RWPE2 (cell line): ENCODE measurements around the gene SECISBP2L.

Experiments
- ATAC-seq: fragments of 200-7000 bp; cut with Tn5 transposase; 3 replicates; pipeline ENCODE4 v1.9.1; 2021; ENCODE audit warnings: low read depth
- DNase-seq: peaks from one replicate; pipeline ENCODE4 v3.0.0-alpha.2; 2020; ENCODE audit warnings: low spot score
- H3K27ac ChIP-seq: fragments of 450-650 bp; 2 replicates; pipeline ENCODE4 v1.5.1; 2017; ENCODE audit warnings: mild to moderate bottlenecking; ENCODE audit not compliant: poor library complexity, severe bottlenecking
- H3K27me3 ChIP-seq: fragments of 250-450 bp; sonication (Bioruptor Pico); 2 replicates; pipeline ENCODE4 v1.5.1; 2021; ENCODE audit warnings: mild to moderate bottlenecking, moderate library complexity; ENCODE audit not compliant: insufficient read depth, poor library complexity, severe bottlenecking
- H3K36me3 ChIP-seq: fragments of 250-450 bp; sonication (Bioruptor Pico); 2 replicates; pipeline ENCODE4 v1.5.1; 2020; ENCODE audit warnings: low read depth, mild to moderate bottlenecking, moderate library complexity
- H3K4me1 ChIP-seq: fragments of 250-450 bp; sonication (Bioruptor Pico); 2 replicates; pipeline ENCODE4 v1.5.1; 2021; ENCODE audit warnings: mild to moderate bottlenecking, moderate library complexity; ENCODE audit not compliant: insufficient read depth, poor library complexity, severe bottlenecking
- H3K4me3 ChIP-seq: fragments of 250-450 bp; sonication (Bioruptor Pico); 2 replicates; pipeline ENCODE4 v1.5.1; 2021; ENCODE audit warnings: mild to moderate bottlenecking, moderate library complexity; ENCODE audit not compliant: severe bottlenecking
- H3K9me3 ChIP-seq: fragments of 250-450 bp; sonication (Bioruptor Pico); 2 replicates; pipeline ENCODE4 v1.5.1; 2021; ENCODE audit warnings: mild to moderate bottlenecking, moderate library complexity; ENCODE audit not compliant: severe bottlenecking
- TF ChIP-seq, protein P1 (sequence below): fragments of 450-650 bp; IDR thresholded peaks from one replicate; pipeline ENCODE4 v1.5.1; 2017; ENCODE audit warnings: mild to moderate bottlenecking, moderate library complexity; ENCODE audit not compliant: poor library complexity, severe bottlenecking

The SECISBP2L gene

DNA sequence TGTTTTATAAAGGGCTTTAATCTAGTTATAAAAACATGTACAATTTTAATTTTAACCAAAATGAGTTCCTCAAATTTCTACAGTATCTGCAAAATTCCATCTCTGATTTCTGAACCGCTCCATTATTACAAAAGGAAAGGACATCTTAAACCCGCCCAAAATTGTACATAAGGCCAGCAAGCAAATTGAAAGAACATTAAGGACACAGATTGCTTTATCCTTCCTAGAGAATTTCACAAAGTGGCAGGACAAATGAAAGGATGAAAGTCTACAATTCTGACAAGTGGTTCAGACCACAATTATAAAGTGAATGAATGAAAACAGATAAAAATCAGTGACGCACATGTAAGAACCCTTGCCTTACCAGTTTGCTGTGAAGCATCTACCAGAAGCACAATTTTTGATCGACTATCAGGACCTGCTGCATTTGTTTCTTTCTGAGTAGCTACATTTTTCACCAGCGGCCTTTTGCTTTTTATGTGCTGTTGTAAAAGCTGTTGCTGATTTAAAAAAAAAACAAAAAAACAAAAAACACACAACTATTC lies 13.6 kb downstream of the SECISBP2L start:
- no peaks in the 10 kb centered on the region for H3K9me3 ChIP-seq
- TF ChIP-seq, protein P1, sequence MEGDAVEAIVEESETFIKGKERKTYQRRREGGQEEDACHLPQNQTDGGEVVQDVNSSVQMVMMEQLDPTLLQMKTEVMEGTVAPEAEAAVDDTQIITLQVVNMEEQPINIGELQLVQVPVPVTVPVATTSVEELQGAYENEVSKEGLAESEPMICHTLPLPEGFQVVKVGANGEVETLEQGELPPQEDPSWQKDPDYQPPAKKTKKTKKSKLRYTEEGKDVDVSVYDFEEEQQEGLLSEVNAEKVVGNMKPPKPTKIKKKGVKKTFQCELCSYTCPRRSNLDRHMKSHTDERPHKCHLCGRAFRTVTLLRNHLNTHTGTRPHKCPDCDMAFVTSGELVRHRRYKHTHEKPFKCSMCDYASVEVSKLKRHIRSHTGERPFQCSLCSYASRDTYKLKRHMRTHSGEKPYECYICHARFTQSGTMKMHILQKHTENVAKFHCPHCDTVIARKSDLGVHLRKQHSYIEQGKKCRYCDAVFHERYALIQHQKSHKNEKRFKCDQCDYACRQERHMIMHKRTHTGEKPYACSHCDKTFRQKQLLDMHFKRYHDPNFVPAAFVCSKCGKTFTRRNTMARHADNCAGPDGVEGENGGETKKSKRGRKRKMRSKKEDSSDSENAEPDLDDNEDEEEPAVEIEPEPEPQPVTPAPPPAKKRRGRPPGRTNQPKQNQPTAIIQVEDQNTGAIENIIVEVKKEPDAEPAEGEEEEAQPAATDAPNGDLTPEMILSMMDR = no peak
- peaks cover 41% of the 10 kb centered on the region for H3K36me3 ChIP-seq
- DNase-seq (no peak), ATAC-seq (no peak)
- no peak overlapping the region for H3K4me3 ChIP-seq
- H3K27me3 ChIP-seq = no peaks in the 10 kb centered on the region
- H3K4me1 ChIP-seq = peaks cover 15% of the 10 kb centered on the region
- no peak overlapping the region for H3K27ac ChIP-seq

- no peak for ATAC-seq
- DNase-seq = no peak
- Histone ChIP-seq H3K4me1 (peaks cover 6% of the 10 kb centered on the region), H3K27ac (no peak overlapping the region), H3K4me3 (no peak overlapping the region), H3K9me3 (no peaks in the 10 kb centered on the region), H3K36me3 (peaks cover 43% of the 10 kb centered on the region), H3K27me3 (no peaks in the 10 kb centered on the region)
- TF ChIP-seq, protein P1 = no peak
These were observed 14.4 kb downstream of the SECISBP2L start for GRCh38 chr15:49031804-49032203.

GRCh38 chr15:49026700-49027099 lies 19.5 kb downstream of the SECISBP2L start:
- TF ChIP-seq, protein P1 = no peak
- Histone ChIP-seq H3K9me3 (no peaks in the 10 kb centered on the region), H3K4me1 (no peaks in the 10 kb centered on the region), H3K4me3 (no peak overlapping the region), H3K36me3 (peaks cover 38% of the 10 kb centered on the region), H3K27me3 (no peaks in the 10 kb centered on the region), H3K27ac (no peak overlapping the region)
- DNase-seq = no peak
- 0 out of 3 replicates have a peak, but pooled peaks have one; percentile 35 for ATAC-seq

- H3K4me3 ChIP-seq = no peak overlapping the region
- H3K4me1 ChIP-seq = no peaks in the 10 kb centered on the region
- H3K36me3 ChIP-seq = peaks cover 43% of the 10 kb centered on the region
- H3K9me3 ChIP-seq = no peaks in the 10 kb centered on the region
- TF ChIP-seq, protein P1 = no peak
- ATAC-seq (no peak), DNase-seq (no peak)
- H3K27me3 ChIP-seq = no peaks in the 10 kb centered on the region
- no peak overlapping the region for H3K27ac ChIP-seq
These were observed 21.4 kb downstream of the SECISBP2L start for GRCh38 chr15:49024840-49025239.

DNA sequence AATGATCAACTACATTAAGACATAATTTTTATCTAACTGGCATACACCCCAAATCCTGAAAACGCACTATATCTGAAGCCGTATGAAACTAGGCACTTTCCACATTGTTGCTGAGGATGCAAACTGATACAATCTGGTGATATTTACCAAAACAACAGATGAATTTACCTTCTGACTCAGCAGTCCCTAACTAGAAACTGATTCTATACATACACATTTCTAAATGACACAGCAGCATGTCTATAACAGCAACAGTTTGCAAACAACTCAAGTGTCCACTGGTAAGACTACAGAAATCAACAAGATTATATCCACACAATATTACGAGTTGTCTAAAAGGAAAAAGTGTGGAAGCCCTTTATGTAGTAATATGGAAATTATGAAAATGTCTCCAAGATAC lies 22.9 kb downstream of the SECISBP2L start:
- peaks cover 41% of the 10 kb centered on the region for H3K36me3 ChIP-seq
- H3K4me1 ChIP-seq = no peaks in the 10 kb centered on the region
- DNase-seq (no peak), ATAC-seq (no peak)
- H3K4me3 ChIP-seq = no peak overlapping the region
- TF ChIP-seq, protein P1 = no peak
- H3K27ac ChIP-seq = no peak overlapping the region
- H3K9me3 ChIP-seq = no peaks in the 10 kb centered on the region
- no peaks in the 10 kb centered on the region for H3K27me3 ChIP-seq
